Mucosa of stomach (tissue), 1 donor: ENCODE measurements around the gene SAMM50.

Experiments used
- H3K27me3 ChIP-seq: one replicate; pipeline ENCODE4 v1.7.0; 2013; ENCODE audit warnings: mild to moderate bottlenecking, low read length; ENCODE audit not compliant: control insufficient read depth, insufficient read depth
- H3K36me3 ChIP-seq: one replicate; pipeline ENCODE4 v1.7.0; 2013; ENCODE audit warnings: low read length; ENCODE audit not compliant: control insufficient read depth, insufficient read depth
- H3K4me1 ChIP-seq: one replicate; pipeline ENCODE4 v1.7.0; 2013; ENCODE audit warnings: mild to moderate bottlenecking, low read length; ENCODE audit not compliant: control insufficient read depth, insufficient read depth
- H3K4me3 ChIP-seq: one replicate; pipeline ENCODE4 v1.7.0; 2013; ENCODE audit warnings: low read length
- H3K9ac ChIP-seq: one replicate; pipeline ENCODE4 v1.7.0; 2013; ENCODE audit warnings: mild to moderate bottlenecking, low read length, moderate library complexity
- H3K9me3 ChIP-seq: one replicate; pipeline ENCODE4 v1.7.0; 2013; ENCODE audit warnings: mild to moderate bottlenecking, low read length, moderate library complexity; ENCODE audit not compliant: control insufficient read depth
- donor health status: Pancreatic carcinoma.

The SAMM50 gene

DNA sequence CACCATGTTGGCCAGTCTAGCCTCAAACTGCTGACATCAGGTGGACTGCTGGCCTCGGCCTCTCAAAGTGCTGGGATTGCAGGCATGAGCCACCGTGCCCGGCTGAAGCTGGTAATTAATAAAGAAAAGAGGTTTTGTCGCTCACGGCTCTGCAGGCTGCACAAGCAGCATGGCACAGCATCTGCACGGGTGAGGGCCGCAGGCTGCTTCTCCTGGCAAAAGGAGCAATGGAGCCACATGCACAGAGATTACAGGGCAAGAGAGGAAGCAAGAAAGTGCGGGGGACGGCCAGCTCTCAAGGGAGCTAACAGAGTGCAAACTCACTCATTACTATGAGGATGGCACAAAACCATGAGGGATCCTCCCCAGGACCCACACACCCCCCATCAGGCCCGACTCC lies 64.2 kb downstream of the SAMM50 start:
- H3K36me3 ChIP-seq, result no peaks in the 10 kb centered on the region
- no peaks in the 10 kb centered on the region for H3K27me3 ChIP-seq
- no peak overlapping the region for H3K9ac ChIP-seq
- no peak overlapping the region for H3K4me3 ChIP-seq
- H3K9me3 ChIP-seq, result no peaks in the 10 kb centered on the region
- peaks cover 4% of the 10 kb centered on the region for H3K4me1 ChIP-seq

- Histone ChIP-seq H3K27me3 (no peaks in the 10 kb centered on the region), H3K9me3 (no peaks in the 10 kb centered on the region), H3K4me3 (no peak overlapping the region), H3K4me1 (peaks cover 4% of the 10 kb centered on the region), H3K36me3 (no peaks in the 10 kb centered on the region), H3K9ac (no peak overlapping the region)
Observed at GRCh38 chr22:44019846-44020245, 64.6 kb downstream of the SAMM50 start.

GRCh38 chr22:44020981-44021380 lies 65.7 kb downstream of the SAMM50 start:
- Histone ChIP-seq H3K4me3 (no peak overlapping the region), H3K9me3 (no peaks in the 10 kb centered on the region), H3K9ac (no peak overlapping the region), H3K36me3 (no peaks in the 10 kb centered on the region), H3K4me1 (peaks cover 10% of the 10 kb centered on the region), H3K27me3 (no peaks in the 10 kb centered on the region)

- H3K4me1 ChIP-seq, result peaks cover 10% of the 10 kb centered on the region
- no peaks in the 10 kb centered on the region for H3K27me3 ChIP-seq
- peak overlapping the region; percentile 46 for H3K4me3 ChIP-seq
- peak overlapping the region; percentile 53 for H3K9ac ChIP-seq
- no peaks in the 10 kb centered on the region for H3K36me3 ChIP-seq
- H3K9me3 ChIP-seq, result no peaks in the 10 kb centered on the region
Observed at GRCh38 chr22:44023404-44024287, 68.4 kb downstream of the SAMM50 start.

DNA sequence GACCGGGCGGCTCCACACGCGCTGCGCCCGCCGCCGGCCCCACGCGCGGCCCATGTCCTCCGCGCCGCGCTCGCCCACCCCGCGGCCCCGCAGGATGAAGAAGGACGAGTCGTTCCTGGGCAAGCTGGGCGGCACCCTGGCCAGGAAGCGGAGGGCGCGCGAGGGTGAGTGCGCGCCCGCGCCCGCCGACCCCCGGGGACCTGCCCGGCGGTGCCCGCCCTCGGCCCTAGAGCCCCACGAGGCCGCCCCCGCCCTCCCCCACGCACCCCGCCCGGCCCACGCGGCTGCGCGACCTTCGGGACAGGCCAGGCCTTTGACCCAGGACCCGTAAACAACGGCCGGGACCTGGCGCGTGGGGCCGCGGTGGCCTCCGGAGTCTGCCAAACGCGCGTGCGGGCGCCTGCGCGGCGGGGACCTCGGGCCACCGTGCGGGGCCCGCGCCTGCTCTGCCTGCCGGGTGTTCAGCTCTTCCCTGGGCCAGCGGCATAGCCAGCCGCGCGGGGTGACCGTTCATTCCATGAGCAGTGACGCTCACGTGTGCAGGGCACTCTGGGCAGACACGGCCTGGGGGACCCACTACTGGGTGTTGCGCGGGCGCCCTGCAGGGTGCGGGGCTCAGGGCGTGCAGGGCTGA lies 69.2 kb downstream of the SAMM50 start, which contains the start of gene PARVB:
Gene PARVB (plus strand): TSS at position 15 of the 634 bp plus-strand sequence. CDS start 38 bp downstream, at position 53.
- no peaks in the 10 kb centered on the region for H3K9me3 ChIP-seq
- peak within 1 kb of the TSS; percentile 53 for H3K9ac ChIP-seq
- H3K27me3 ChIP-seq, result no peaks in the 10 kb centered on the region
- peak within 1 kb of the TSS; percentile 46 for H3K4me3 ChIP-seq
- no peaks in the 10 kb centered on the region for H3K36me3 ChIP-seq
- H3K4me1 ChIP-seq, result peaks cover 15% of the 10 kb centered on the region

DNA sequence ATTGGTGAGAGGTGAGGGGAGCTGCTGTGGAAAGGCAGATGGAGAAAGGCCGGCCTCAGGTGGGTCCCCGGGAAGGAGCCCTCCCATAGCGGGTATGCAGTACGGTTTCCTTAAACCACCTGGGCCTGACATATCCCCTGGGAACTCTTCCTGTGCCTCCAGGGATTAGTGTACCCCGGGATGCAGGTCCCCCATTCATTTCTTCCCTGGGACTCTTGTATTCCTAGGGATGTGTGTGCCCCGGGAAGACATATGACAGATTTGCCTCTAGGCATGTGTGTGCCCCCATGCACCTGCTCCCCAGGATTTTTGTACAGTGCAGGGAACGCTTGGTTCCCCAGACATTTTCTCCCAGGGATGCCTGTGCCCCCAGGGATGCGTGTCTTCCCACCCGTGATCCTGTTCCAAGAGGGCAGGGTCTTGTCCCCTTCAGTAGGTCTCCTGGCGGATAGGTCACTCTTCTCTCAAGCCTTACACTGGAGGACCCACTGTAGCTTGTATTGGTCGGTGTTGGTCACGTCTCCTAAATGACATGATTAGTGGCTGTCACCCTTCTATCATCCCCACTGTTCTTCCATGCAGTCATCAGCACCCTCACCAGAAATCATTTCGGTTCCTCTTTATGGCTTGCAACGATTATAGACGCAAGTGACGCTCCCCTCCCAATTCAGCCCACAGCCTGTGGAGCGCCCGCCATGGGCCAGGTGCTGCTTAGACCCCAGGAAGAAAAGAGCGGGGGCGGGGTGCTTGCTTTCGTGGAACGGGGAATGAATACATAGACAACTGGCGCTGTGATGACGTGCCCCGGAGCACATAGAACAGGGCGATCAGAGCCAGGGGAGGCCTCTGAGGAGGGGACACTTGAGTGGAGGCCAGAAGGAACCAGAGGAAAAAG lies 70.2 kb downstream of the SAMM50 start:
- H3K9me3 ChIP-seq, result no peaks in the 10 kb centered on the region
- H3K4me1 ChIP-seq, result peaks cover 15% of the 10 kb centered on the region
- no peak overlapping the region for H3K4me3 ChIP-seq
- peak overlapping the region; percentile 22 for H3K9ac ChIP-seq
- H3K36me3 ChIP-seq, result no peaks in the 10 kb centered on the region
- H3K27me3 ChIP-seq, result no peaks in the 10 kb centered on the region

GRCh38 chr22:44026066-44026629 lies 70.9 kb downstream of the SAMM50 start:
- peaks cover 15% of the 10 kb centered on the region for H3K4me1 ChIP-seq
- no peaks in the 10 kb centered on the region for H3K36me3 ChIP-seq
- H3K9me3 ChIP-seq, result no peaks in the 10 kb centered on the region
- no peak overlapping the region for H3K4me3 ChIP-seq
- no peak overlapping the region for H3K9ac ChIP-seq
- H3K27me3 ChIP-seq, result no peaks in the 10 kb centered on the region

DNA sequence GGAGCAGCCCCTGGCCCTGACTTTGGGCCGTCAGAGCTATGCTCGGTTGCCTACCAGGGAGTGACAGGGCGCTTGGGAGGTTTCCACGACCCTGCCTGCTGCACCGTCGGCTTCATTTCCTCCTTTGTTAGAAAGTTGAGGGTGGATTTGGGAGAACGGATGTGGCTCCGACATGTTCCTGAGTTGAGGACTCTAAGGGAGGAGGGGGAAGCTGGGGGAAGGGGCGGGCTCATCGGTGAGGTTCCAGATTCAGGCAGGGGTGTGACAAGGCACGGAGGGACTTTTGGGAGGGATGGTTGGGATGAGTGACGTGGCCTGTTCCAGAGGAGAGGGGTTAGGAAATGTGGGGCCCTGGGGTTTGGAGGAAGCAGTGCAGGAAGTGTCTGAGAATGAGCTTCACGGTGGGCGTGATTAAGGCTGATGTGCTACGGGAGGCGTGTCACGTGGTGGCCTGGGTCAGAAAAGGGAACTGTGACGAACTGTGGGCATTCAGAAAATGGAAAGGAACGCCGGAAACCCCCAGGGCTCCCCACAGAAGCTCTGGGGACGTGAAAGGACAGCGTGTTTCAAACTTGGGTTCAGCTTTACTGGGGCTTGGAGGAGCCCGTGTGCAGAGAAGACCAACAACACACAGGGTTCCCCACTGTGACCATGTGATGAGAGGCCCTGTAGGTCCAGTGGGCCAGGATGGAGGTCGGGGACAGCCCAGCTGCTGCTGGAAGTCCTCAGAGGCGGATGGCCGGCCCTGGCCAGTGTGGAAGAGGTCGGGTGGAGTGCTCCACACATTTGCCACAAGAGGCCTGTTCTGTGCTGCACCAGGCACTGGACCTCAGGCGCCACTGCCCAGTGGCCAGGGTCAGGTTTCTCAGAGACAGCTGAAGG lies 71.6 kb downstream of the SAMM50 start:
- Histone ChIP-seq H3K36me3 (no peaks in the 10 kb centered on the region), H3K9ac (peak overlapping the region; percentile 41), H3K4me3 (no peak overlapping the region), H3K9me3 (no peaks in the 10 kb centered on the region), H3K4me1 (peaks cover 15% of the 10 kb centered on the region), H3K27me3 (no peaks in the 10 kb centered on the region)

- H3K36me3 ChIP-seq, result no peaks in the 10 kb centered on the region
- no peaks in the 10 kb centered on the region for H3K9me3 ChIP-seq
- H3K4me1 ChIP-seq, result peaks cover 15% of the 10 kb centered on the region
- H3K9ac ChIP-seq, result no peak overlapping the region
- H3K4me3 ChIP-seq, result no peak overlapping the region
- H3K27me3 ChIP-seq, result no peaks in the 10 kb centered on the region
Observed at GRCh38 chr22:44028091-44028490, 72.8 kb downstream of the SAMM50 start.

- Histone ChIP-seq H3K36me3 (no peaks in the 10 kb centered on the region), H3K4me3 (no peak overlapping the region), H3K9me3 (no peaks in the 10 kb centered on the region), H3K4me1 (peaks cover 10% of the 10 kb centered on the region), H3K27me3 (no peaks in the 10 kb centered on the region), H3K9ac (no peak overlapping the region)
Observed at GRCh38 chr22:44029069-44029468, 73.8 kb downstream of the SAMM50 start.
